ENCODE results near the gene COA1.
A peak's percentile ranks its signal among the peaks of the same experiment; 100 is the strongest.

Gene COA1

GRCh38 chr7:43671521-43671920 lies 57.8 kb downstream of the COA1 start:
- TF ChIP-seq EZH2phosphoT487 (conservative IDR thresholded peaks at IDR 0.05; ENCODE audit: low read length) (no peak), CTCF (IDR thresholded peaks at IDR 0.05; ENCODE audit: insufficient read depth, low read length, poor library complexity, severe bottlenecking) (no peak)
- Histone ChIP-seq H3K79me2 (ENCODE audit: insufficient read depth, low read length) (peaks cover 92% of the 10 kb centered on the region), H3K27ac (ENCODE audit: low read depth, low read length) (peak overlapping the region; percentile 93), H3F3A (ENCODE audit: insufficient read depth) (peaks cover 72% of the 10 kb centered on the region), H3K4me3 (ENCODE audit: insufficient read depth, low read length, poor library complexity, severe bottlenecking) (peak overlapping the region; percentile 13), H3K4me2 (ENCODE audit: low read depth, low read length, poor library complexity, severe bottlenecking) (peak overlapping the region; percentile 43), H3K9me3 (ENCODE audit: insufficient read depth, low read length) (peaks cover 51% of the 10 kb centered on the region; the same call in 1 of the 2 replicates), H4K20me1 (ENCODE audit: low read depth, low read length) (no peaks in the 10 kb centered on the region), H2AFZ (ENCODE audit: low read depth, low read length, severe bottlenecking) (no peak overlapping the region), H3K9me2 (replicated peaks; ENCODE audit: insufficient read depth, low read length) (no peaks in the 10 kb centered on the region), H3K36me3 (ENCODE audit: low read length) (peaks cover 75% of the 10 kb centered on the region), H3K27me3 (ENCODE audit: low read length) (no peaks in the 10 kb centered on the region), H3K9ac (ENCODE audit: low read length) (peak overlapping the region; percentile 14; the same call in 1 of the 2 replicates)

- Histone ChIP-seq H3K9me3 (ENCODE audit: insufficient read depth, low read length) (peaks cover 48% of the 10 kb centered on the region; the same call in 1 of the 2 replicates), H2AFZ (ENCODE audit: low read depth, low read length, severe bottlenecking) (no peak overlapping the region), H3K36me3 (ENCODE audit: low read length) (peaks cover 64% of the 10 kb centered on the region), H3K4me3 (ENCODE audit: insufficient read depth, low read length, poor library complexity, severe bottlenecking) (peak overlapping the region; percentile 17), H3K79me2 (ENCODE audit: insufficient read depth, low read length) (peaks cover 94% of the 10 kb centered on the region), H3K9ac (ENCODE audit: low read length) (no peak overlapping the region), H3F3A (ENCODE audit: insufficient read depth) (peaks cover 77% of the 10 kb centered on the region), H3K9me2 (replicated peaks; ENCODE audit: insufficient read depth, low read length) (no peaks in the 10 kb centered on the region), H3K27me3 (ENCODE audit: low read length) (no peaks in the 10 kb centered on the region), H4K20me1 (ENCODE audit: low read depth, low read length) (no peaks in the 10 kb centered on the region), H3K27ac (ENCODE audit: low read depth, low read length) (peak overlapping the region; percentile 93), H3K4me2 (ENCODE audit: low read depth, low read length, poor library complexity, severe bottlenecking) (peak overlapping the region; percentile 43)
- TF ChIP-seq EZH2phosphoT487 (conservative IDR thresholded peaks at IDR 0.05; ENCODE audit: low read length) (no peak), CTCF (IDR thresholded peaks at IDR 0.05; ENCODE audit: insufficient read depth, low read length, poor library complexity, severe bottlenecking) (no peak)
Measured at GRCh38 chr7:43669286-43670081, 59.8 kb downstream of the COA1 start.

- no peaks in the 10 kb centered on the region for H3K9me2 ChIP-seq (replicated peaks; ENCODE audit: insufficient read depth, low read length)
- peaks cover 54% of the 10 kb centered on the region for H3K36me3 ChIP-seq (ENCODE audit: low read length)
- H3K79me2 ChIP-seq (ENCODE audit: insufficient read depth, low read length): peaks cover 99% of the 10 kb centered on the region
- no peak overlapping the region for H3K4me2 ChIP-seq (ENCODE audit: low read depth, low read length, poor library complexity, severe bottlenecking)
- peak overlapping the region; percentile 93 for H3K27ac ChIP-seq (ENCODE audit: low read depth, low read length)
- H3K9ac ChIP-seq (ENCODE audit: low read length): no peak overlapping the region
- H3K4me3 ChIP-seq (ENCODE audit: insufficient read depth, low read length, poor library complexity, severe bottlenecking): no peak overlapping the region
- H4K20me1 ChIP-seq (ENCODE audit: low read depth, low read length): no peaks in the 10 kb centered on the region
- peaks cover 36% of the 10 kb centered on the region; the same call in 1 of the 2 replicates for H3K9me3 ChIP-seq (ENCODE audit: insufficient read depth, low read length)
- H2AFZ ChIP-seq (ENCODE audit: low read depth, low read length, severe bottlenecking): no peak overlapping the region
- H3F3A ChIP-seq (ENCODE audit: insufficient read depth): peaks cover 64% of the 10 kb centered on the region
- no peaks in the 10 kb centered on the region for H3K27me3 ChIP-seq (ENCODE audit: low read length)
- TF ChIP-seq CTCF (IDR thresholded peaks at IDR 0.05; ENCODE audit: insufficient read depth, low read length, poor library complexity, severe bottlenecking) (no peak), EZH2phosphoT487 (conservative IDR thresholded peaks at IDR 0.05; ENCODE audit: low read length) (no peak)
Measured at GRCh38 chr7:43668035-43668434, 61.3 kb downstream of the COA1 start.

Measured in SU-DHL-6 (cell line).